NCI-H1694 treated with DMSO at 0.1 percent for 48 hours (cell line): ENCODE measurements around the gene SATB1.
A peak's percentile ranks its signal among the peaks of the same experiment; 100 is the strongest.

ENCODE experiments used
- DNase-seq: peaks from one replicate; lab custom pipeline; 2025; lab: John Stamatoyannopoulos, UW

Gene SATB1

DNA sequence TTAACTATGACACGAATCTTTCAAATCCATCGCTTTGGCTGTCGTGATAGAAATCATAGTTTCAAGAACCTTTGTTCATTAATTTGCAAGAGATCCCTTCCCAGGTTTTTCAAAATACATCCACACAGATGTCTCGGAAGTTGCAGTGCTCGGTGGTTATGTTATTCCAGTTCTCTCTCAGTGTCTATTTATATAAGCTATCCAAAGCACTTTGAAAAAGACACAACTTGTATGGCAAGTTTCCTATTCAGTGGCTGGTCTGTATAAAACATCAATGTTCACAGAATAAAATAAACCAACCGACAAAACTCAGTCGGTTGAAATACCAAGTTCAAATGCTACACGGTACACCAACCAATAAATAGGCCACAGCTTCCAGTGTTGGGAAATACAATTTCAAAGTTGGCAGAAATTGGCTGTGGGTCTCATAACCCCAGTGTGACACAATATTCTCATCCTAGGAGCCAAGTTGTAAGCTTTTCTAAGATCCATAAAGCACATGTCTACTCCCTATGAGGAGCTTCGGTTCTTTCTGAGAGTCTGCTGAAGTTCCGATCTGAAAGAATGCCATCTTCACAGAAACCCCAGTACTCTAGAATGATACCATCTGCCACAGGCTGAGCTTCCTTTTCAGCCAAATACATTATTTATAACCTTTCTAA lies 23.7 kb downstream of the SATB1 start:
- DNase-seq, result no peak

DNA sequence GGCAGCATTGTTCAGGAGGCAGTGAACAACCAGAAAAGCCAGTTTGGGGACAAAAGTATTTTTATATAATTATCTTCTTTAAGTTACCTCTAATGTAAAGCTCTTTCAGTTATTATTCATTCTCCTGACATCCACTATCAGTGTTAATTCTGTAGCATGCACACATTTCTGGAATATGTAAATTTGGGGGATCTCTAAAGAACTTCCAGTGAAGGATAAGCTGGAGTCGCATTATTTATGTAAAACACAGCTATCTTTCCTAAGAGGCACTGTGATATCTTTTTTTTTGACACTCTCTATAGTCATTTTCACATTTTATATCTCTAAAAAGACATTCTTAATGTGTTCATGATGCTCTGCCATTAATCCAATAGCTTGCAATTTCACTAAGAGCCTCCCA lies 26.7 kb downstream of the SATB1 start:
- no peak for DNase-seq

DNA sequence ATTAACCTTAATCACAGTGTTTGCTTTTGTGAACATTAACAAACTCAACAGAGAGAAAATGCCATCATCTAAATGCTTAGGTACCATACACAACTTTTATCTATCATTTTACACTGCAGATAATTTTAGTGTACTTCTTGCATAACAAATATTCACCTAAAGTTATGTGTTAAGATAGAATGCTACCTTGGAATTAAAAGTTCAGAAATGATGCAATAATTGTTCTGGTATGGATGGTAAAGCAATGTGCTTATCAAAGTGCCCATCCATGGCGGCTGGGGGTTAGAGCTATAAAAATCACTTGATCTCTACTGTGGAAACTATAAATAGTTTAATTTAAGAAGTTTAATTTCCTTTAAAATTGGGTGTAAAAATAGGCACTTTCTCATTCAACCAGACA lies 28.7 kb downstream of the SATB1 start:
- DNase-seq, result no peak

DNA sequence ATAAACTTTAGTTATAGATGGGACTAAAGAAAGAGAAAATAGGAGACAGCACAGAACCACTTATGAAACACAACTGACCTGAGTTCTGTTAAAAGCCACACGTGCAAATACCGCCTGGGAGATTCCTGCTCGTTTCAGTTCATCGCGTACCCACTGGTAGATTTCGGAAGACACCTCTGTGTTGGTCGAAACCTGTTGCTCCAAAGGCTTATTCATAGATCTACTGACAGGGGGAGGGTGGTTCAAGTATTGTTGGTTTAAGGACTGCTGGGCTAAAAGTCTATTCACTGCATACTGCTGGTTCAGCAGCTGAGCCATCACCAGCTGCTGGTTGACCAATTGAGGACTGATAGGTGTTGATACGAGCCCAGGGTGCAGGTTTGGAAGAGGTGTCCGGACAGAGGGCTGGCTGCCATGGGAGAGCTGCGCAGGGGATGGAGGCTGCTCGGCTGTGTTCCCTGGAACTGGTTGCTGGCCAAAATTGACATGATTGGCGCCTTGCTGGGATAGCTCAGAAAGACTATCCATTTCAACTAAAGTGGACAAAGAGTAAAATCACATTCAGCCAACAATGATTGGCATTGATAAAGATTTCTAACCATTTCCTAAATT lies 30.6 kb downstream of the SATB1 start:
- no peak for DNase-seq

DNA sequence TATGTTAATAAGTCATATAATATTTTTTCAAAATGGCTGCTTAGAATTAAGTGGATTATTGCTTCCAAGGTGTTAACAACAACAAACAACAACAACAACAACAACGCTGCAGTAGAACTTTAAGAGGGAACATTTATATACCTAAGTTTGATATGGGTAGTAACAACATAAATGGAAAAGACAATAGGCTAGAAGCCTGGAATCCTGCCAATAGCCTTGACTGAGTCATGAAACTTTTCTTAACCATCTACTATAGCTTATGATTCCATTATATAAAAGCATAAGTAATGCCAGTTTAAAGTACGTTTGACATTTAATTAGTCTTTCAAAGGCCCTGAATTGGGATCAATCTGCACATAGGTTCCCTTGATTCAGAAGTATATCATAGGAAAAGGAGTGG lies 31.2 kb downstream of the SATB1 start:
- no peak for DNase-seq

DNA sequence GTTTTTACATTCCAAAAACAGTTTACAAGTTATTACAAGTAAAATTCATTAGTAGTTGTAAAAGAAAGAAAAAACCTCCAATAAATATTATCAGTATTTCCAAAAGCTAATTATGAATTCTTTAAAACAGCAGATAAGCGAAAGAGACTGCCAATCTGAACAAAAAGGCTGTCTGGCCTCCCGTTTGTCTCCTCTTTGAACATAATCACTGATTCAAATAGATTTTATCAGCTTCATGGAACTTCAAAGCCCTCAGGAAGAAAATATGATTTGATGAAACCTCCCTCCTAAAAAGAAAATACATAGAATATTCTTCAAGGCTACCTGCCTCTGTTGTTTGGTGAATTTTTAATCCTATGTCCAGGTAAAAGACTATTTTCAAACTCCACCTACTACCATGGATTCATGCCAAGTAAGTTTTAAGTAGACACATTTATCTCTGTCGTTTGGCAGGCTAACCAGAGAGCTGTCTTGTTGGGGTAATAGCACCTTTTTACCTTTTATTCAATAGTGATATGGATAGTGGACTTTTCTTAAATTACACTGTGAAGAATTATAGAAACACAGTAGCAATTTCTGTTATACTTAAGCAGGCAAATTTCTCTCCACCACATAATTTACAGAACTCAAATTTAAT lies 35.0 kb downstream of the SATB1 start:
- no peak for DNase-seq

DNA sequence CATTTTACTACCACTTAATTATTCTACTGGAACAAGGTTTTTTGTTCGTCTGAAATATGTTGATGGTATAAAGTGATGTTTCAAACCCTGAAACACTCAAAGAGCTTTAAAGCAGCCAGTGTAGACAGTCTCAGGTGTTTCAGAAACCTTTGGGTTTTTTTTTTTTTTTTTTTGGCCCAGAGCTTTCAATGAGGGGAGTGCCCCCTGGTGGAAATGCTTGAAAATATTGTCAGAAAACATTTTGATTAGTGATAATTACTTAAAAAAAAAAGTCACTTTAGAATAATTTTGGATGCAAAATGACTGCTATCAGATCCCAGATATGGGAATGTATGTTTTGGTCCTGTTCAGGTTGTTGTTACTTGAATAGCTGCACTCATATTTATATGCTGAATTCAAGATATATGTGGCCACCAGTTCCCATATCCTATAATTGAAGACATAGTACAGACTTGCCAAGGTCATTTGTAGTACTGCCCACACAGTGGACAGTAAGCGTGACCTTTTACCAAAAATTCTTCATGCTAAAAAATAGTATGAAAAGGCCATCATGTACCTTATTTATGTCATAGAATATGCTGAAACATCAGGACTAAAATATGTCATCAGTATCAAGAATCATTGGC lies 35.9 kb downstream of the SATB1 start:
- no peak for DNase-seq

DNA sequence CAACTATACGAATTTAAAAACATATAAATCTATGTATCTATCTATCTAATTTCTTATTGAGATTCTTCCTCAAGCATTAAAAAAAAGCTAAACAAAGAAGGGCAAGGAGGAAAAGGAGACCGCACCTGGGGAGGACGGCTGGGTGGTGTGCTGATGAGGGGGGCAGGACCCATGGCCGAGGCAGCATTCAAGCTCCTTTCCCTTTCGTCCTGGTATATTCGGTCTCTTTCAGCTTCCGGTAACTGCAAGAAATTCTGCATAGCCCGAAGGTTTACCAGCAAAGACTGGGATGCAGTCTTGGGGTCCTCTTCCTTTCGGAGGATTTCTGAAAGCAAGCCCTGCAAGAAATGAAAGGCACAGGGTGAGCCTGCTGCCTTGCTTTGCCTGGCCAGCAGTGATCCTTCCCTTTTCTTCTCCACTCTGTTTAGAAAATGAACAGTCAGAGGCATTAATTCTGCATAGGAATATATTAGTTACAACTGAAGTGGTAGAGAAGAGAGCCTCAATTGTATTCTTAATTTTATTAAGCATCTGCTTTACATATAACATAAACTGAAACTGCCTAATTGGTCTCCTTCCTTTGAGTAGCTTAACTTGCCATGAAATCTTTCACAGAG lies 38.8 kb downstream of the SATB1 start:
- DNase-seq, result no peak

DNA sequence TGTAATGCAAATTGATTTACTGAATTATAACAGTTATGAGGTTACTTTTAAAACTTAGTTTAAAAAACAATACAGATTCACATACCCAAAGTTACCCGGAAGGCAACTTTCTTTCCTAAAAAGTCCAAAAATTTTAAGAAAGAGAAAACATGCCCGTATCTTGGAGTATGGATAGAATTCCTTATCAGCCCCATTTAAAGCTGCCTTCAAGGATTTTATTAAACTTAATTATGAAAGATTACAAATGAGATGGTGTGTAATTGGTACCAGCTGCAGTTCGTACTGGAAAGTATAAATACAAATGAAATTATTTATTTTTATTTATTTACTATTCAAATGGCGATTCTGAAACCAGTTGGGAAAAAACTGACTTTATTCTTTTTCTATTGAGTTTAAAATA lies 39.4 kb downstream of the SATB1 start:
- DNase-seq, result no peak

DNA sequence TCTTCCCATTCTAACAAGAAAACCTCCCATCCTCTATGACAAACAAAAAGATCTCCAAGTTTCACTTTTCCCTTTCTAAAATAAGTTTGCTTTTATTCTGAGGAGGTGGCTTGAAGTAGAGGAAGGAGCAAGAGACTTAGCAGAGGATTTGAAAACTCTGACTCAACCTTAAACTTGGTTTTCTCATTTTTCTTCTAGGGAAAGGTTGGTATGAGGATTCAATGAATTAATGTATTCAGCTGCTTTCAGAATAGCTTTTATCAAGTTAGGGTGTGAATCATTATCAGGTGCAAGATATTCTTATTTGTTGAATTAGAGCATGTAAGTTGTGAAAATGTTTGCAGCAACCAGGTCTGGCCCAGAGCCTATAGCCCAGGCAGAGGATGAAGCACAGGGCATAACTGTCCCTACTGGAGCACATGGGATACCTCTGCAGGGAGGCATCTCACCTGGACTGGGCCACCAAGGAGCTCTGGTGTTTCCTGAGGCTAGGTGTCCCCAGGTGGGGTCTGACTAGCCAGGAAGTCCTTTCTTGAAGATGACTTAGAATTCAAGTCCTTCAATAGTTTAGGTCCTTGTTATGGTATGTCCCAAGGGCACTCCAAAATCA lies 42.3 kb downstream of the SATB1 start:
- DNase-seq, result no peak

DNA sequence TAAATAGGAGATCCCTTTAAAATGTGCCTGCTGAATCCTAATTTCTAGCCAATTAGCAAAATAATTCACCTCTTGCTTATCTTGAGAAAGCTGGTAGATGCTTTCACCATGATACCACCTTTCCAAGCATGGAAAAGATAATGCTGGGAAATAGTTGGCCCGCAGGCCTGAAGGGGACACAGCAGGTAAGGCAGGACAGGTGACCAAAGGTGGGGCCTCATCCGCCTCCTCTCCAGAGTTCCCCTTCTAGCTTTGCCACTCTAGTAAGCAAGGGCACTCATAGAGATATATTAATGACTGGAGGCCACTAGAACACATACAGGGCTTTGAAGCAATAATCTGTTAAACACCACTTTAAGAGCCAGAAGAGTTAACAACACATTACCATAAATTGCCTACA lies 45.5 kb downstream of the SATB1 start:
- no peak for DNase-seq

DNA sequence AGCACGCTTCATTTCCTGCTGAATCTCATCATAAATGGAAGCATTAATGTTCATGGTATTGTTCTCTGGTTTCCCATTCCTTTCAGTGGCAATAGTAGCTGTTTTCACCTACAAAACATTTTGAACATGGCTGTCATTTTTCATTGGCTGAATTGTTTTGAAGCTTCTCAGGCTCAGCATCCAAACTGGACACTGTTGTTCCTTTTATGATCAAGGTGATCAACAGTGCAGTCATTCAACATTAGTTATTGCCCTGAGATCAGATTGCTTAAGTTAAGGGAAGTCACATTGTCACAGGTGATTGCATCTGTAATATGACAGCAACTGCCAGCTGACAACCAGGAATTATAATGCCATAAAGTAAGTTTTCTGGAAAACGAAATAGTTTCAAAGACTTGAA lies 46.9 kb downstream of the SATB1 start:
- no peak for DNase-seq

DNA sequence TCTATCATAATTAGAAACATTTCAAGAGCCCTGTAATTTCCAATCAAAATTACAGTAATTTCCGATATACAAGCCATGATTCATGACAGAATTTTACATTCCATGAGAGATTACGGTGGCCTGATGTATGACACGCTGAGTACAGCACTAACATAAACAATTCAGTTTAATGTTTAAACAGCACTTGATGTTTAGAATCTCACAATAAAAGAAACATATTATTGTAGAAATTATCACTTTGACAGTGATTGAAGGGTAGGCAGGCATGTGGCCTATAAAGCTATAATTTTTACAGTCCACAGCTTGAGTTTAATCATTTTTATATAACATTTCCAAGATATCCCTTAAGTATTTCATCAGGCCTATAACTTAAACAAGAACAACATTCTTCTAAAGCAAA lies 48.5 kb downstream of the SATB1 start:
- DNase-seq, result no peak

DNA sequence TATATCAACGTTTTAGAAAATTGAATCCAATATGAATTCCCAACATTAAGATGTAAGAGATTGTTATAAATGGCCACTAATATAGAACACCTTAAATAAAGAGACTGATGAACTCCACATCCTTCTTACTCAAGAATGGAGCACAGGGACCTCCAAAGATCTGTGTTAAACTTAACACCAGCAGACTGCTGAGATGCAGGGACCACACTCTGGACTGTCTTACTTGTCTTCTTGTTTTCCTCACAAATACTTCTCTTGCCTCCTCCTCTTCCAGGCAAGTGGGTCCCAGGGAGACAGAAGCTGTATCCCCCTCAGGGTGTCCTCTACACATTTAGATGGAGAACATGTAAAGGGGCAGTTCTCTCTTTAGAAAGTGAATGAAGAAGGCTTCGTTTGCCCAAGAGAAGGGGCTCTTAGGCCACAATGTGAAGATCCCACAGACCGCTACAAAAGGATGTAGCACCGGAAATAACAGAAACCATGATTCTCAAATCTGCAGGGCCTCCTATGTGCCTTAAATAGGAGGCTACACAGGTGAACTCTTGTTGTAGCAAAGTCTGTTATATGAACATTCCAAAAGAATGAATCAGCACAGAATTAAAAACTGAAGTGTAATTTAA lies 52.2 kb downstream of the SATB1 start:
- DNase-seq, result no peak

DNA sequence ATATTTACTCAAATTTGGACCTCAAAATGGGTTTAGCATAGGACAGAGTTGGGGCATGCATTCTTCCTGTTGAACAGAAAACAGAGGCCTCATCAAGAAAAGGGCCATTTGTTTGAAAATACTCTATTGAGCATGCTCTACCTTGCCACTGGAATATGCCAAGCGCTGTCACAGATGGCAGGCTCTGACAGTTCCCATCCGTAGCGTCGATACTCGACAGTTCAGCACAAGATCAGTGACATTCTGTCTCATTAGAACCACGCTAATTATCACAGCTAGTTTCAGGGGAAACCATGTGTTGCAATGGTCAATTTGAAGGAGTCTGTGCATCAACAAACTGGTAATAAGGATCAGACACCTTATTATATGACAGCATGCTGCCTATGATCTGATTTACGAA lies 54.5 kb downstream of the SATB1 start:
- DNase-seq, result peak; percentile 55

DNA sequence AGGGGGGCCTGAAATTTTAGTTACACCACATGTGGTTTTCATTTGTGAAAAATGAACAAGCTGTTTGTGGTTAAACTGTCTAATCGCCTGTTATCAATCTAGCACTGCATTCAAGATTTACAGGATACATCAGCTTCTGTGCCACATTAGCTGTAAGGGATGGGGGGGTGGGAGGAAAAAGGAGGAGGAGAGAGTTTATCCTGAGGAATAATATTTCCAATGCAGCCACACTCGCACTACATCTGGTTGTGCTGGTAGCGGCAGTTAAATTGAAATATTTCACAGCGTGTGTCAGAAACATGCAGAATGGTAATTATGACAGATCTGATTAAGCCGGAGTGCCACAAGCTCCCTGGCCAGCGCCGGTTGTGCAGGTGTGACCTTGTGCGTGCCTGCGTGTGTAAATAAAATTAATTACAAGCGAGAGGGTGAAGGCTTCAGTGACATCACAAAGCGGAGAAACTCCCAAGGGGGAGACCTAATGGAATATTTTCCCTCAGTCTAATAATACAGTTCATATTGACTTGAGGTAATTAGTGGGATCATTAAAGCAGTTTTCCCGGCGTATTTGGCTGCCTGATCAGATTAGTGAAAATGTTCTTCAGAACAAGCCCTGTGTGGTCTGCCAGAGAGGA lies 55.5 kb downstream of the SATB1 start:
- peak; percentile 8 for DNase-seq

DNA sequence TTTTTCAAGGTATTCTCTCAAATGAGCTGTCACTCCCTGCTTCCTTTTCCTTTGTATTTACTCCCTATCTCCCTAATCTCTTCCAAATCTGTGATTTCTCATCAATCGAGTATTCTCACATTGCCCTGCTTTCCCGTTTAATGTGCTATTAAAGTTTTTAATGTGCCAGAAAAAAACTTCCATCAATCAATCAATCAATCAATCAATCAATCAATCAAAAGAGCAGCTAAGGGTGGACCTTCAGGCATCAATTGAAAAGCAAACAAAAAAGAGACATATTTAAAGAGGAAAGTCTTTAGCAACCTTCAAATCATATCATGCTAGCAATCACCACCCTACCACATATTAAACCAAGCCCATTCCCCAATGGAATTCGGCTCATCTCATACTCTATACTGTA lies 58.9 kb downstream of the SATB1 start:
- DNase-seq, result no peak

DNA sequence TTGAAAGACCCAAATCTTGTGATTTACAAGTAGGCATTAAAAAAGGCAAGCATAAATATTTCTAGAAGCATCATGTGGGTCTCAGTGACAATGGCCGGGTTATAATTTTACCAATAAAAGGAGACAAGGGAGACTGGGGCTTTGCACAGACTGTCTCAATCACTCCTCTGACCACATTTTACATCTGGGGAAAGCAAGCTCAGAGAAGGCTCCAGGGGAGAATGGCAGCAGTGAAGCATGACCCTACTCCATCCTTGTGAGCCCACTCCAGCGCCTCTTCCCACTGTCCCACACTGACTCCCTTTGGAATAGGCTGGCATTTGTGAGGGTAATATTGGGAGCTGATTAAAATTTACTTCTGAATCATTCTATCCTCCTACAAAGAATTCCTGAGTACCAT lies 61.8 kb downstream of the SATB1 start:
- DNase-seq, result no peak

DNA sequence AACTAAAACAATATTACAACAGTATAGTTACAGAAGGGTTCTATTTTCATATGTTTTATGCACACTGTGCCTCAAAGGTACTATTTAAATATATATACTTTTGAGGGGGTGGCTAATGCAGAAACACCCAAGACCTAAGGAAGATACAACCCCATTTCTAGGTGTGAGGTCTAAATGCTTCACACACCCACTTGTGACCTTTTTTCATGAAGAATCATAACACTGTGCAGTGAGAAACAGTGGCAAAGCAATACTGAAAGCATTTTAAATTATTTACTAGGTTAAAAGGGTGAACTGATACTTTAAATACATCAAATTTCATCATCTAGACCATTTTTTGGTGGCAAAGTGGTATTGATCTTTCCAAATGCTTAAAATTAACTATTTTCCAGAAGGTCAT lies 67.4 kb downstream of the SATB1 start:
- no peak for DNase-seq

DNA sequence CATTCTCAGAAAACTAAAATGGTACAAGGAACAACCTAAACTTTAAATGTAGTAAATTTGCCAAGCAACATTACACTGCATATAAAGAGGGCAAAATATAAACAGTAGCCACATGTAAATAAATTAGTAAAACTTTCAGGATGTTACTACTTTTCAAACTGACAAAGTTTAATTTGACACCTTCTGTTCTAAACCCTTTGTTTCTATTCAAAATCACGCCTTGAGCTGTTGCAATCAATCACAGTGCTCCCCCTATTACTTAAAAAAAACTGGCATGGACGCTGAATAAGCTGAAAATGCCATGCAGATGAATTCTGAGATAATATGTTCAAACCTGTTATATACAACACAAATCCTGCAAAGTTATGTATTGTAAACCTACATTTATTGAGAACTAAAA lies 69.3 kb downstream of the SATB1 start:
- no peak for DNase-seq

DNA sequence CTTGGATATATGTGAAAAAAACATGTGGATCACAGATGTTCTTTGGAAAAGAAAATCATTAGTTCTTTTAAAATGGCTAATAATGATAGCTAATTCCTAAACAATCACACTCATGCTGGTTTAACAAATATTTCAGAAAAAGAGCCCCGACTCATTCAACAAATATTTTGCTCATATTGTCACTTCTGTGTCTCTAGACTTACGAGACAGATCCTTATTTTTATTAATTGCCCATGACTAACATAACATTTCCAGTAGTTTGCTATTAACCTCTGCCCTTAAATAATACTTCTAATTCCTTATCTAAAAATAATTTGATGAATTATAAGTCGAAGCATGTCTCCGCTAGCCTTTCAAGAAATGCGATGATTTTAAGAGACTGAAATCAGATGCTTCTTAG lies 70.4 kb downstream of the SATB1 start:
- no peak for DNase-seq
